Central memory CD4-positive, alpha-beta T cell (primary cell): ENCODE results near the gene TDRD5.
"Not testable (repeated sequence)": the region's sequence is repeated elsewhere in the genome, so short reads cannot be mapped to it uniquely, and the experiment has no call there.

Experiments used
- DNase-seq: peaks from one replicate; pipeline ENCODE4 v3.0.0; 2022

Gene TDRD5

GRCh38 chr1:179612361-179612760 lies 20.7 kb downstream of the TDRD5 start:
- no peak for DNase-seq

DNA sequence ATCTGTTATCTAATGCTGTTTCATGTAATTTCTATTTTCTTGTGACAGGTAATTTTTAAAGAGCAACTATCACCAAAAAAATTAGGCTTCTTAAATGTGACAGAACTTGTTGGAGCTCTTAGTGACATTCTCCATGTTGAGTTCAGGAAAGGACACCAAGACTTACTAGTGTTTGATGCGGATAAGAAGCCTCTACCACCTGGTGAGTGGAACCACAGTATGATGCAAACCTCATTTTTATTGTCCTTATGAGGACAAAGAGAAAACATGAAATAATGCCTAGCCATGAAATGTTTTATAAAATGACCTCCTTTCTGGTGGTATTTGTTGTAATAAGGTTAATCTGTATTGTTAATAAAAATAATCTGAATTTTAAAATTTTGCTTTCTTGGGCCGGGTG lies 39.1 kb downstream of the TDRD5 start:
- no peak for DNase-seq

GRCh38 chr1:179632868-179633267 lies 41.2 kb downstream of the TDRD5 start:
- no peak for DNase-seq

GRCh38 chr1:179637211-179637860 lies 45.7 kb downstream of the TDRD5 start:
- no peak for DNase-seq

DNA sequence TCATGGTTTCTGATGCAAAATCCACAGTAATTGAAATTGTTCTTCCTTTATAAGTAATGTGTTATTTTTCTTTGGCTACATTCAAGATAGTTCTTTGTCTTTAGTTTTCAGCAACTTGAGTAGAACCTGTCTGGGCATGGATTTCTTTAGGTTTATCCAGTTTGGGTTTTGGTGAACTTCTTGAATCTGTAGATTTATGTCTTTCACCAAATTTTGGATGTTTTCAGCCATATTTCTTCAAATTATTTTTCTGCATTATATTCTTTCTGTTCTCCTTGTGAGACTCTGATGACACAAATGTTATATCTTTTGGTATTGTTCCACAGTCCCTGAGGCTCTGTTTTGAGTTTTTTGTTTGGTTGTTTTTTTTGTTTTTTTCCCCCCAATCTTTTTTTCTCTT lies 69.4 kb downstream of the TDRD5 start:
- no peak for DNase-seq

DNA sequence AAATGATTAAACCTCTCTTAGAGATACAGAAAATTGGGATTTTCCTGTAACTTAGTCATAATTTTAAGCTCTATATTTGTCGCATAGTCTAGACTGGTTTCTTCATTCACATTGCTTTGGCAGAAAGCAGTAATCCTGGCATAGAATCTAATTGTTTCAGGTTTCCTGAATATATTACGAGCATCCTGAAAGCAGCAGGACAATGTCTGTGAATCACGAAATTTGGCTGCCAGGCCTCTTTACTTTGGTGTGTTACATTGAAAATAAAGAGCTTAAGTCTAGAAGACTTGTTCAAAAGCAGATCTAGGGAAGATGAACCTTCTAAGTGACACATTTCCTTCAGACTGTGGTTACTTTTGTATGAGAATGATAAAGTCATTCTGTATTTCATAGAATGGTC lies 72.2 kb downstream of the TDRD5 start:
- no peak for DNase-seq

DNA sequence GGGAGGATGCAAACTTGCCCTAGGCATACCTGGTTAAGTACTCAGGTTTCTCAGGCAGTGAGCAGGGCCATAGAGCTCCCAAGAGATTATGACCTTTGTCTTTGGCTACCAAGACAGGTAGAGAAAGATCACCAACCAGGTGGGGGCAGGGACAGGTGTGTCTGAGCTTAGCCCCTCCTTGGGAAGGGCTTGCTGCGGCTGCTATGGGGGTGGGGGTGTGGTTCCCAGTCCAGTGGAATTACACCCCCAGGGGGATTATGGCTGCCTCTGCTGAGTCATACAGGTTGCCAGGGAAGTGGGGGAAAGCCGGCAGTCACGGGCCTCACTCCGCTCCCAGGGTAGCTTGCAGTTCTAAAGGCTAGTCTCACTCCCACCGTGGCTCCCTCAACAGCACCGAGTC lies 86.2 kb downstream of the TDRD5 start:
- no peak for DNase-seq

- not testable (repeated sequence) for DNase-seq
Observed at GRCh38 chr1:179694530-179694929, 102.9 kb downstream of the TDRD5 start.

GRCh38 chr1:179702946-179703539 lies 111.4 kb downstream of the TDRD5 start:
- DNase-seq = no peak

DNA sequence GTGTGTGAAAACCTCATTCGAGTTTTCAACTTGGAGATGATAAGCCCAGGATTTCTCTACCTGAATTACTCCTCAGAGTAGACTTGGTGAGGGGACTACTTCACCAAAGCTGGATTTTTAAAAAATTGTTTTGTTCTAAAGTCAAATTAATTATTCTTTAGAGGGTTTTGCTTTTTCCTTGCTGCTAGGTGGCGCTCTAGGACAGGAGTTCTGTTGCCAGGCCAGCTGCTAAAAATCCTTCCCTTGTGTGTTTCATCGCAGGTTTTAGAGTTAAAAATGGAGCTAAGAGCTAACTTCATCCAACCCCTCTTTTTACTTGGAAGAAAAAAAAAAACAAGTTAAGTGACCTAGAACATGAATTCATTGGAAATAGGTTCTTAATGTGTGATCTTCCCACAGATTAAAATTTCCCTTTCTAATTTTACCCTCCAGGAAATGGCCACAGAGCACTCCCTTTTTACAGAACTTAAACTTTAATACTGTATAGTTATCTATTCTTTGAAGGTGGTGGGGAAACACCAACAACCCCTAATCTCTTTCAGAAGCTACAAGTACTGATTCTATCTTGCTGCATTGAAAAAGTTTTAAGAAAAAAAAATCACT lies 114.8 kb downstream of the TDRD5 start:
- DNase-seq = peak; percentile 60

DNA sequence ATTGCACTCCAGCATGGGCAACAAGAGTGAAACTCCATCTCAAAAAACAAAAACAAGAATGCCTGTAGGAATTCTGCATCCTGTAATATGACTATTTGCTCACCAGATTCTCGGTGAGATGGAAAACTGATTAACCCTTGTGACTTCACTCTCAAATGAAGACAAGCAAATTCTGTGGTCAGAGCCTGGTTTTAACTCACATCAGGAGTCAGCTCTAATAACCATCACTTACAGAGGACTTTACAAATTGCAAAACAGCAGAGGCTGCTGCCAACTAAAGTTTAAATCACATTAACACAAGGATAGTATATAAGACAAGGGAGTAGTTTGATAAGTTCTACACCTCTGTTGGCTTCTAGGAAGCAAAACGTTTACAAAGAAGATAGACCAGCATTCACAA lies 115.8 kb downstream of the TDRD5 start:
- no peak for DNase-seq

DNA sequence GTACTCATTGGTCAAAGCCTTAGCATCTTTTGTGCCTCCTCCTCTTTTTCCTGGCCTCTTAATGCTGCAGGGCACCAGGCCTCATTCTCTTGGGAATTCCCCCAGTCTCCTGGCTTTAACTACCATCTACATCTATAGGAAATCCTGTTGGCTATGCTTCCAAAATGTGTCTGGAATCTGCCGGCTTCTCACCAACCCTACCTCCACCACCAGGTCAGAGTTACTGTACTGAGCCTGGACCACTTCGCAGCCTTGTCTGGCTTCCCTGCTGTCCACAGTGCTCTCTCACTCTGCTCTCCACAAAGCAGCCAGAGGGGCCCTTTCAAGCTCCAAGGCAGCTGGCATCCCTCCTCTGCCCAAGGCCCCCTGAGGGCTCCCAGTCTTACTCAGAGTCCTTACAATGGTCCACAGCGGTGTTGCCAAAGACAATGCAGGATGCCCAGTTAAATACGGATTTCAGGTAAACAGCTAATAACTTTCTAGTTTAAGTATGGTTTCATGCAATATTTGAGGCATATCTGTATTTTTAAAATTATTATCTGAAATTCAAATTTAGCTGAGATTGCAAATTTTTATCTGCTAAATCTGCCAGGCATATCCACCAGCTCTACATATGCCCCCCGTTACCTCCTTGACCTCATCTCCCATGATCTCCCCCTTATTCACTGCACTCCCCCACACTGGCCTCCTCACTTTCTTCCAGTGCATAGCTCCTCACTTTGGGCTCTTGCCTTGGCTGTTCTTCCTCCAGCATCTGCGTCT lies 117.0 kb downstream of the TDRD5 start:
- DNase-seq = no peak

DNA sequence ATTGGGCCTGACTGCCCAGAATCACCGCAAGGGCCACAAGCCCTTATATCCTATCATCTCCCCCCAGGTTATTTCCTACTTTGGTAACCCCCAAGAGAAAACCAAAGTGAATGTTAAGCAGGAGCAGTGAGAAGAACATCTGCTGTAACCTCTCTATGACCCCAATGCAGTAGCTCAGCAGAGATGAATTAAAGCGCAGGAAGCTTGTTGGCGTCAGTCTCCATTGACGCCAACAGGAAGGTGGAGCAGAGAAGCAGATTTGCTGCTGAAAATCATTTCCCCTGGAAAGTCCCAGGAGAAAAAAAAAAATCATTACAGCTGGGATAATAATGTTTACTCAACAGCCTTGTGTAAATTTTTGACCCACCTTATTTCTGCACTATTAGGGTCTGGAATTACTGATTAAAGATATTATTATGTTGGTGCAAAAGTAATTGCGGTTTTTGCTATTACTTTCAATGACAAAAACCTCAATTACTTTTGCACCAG lies 118.3 kb downstream of the TDRD5 start:
- DNase-seq = peak; percentile 78

DNA sequence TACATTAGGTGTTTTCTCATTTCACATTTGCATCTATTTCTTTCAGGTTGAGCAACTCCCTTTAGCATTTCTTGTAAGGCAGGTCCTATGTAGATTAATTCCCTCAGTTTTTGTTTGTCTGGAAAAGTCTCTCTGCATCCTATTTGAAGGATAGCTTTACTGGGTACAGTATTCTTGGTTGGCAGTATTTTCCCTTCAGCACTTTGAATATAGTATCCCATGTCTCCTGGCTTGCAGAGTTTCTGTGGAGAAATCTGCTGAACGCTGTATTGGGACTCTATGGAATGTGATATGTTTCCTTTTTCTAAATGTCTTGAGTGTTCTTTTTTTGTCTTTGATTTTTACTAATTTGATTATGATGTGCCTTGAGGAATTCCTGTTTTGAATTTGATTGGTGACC lies 122.5 kb downstream of the TDRD5 start:
- no peak for DNase-seq

GRCh38 chr1:179714623-179715022 lies 123.0 kb downstream of the TDRD5 start:
- DNase-seq = no peak

- DNase-seq = no peak
Observed at GRCh38 chr1:179719272-179719671, 127.6 kb downstream of the TDRD5 start.

- DNase-seq = no peak
Observed at GRCh38 chr1:179728271-179728670, 136.6 kb downstream of the TDRD5 start.

DNA sequence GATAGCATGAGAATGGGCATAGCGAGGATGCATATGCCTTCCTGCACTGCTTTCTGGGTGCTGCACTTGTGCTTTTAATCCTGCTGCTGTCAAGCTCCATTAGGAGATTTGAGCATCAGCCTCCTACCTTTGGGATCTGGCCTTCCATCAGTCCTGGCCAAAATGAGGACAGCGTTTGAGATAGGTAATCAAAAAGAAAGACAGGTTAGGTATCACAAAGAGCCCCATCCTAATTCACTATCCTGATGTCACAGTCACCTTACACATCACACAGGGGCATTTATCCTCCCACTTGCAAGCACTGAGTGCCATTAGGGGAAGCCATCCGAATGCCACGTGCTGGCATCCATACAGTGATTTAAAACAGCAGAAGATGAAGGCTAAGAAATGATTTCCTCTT lies 138.2 kb downstream of the TDRD5 start:
- DNase-seq = no peak

- DNase-seq = no peak
Observed at GRCh38 chr1:179731643-179732042, 140.0 kb downstream of the TDRD5 start.
